Stimulated activated CD4-positive, alpha-beta T cell treated with anti-CD3 and anti-CD28 coated beads, Interleukin-2, amount 100 ng/mL, for 48 hours (primary cell): Measurements from ENCODE around the gene PLXNA3.
A peak's percentile ranks its signal among the peaks of the same experiment; 100 is the strongest.

Source experiments
- DNase-seq, 2 donors: peaks; one replicate each; pipeline ENCODE4 v3.0.0-alpha.2; 2020

The PLXNA3 gene

DNA sequence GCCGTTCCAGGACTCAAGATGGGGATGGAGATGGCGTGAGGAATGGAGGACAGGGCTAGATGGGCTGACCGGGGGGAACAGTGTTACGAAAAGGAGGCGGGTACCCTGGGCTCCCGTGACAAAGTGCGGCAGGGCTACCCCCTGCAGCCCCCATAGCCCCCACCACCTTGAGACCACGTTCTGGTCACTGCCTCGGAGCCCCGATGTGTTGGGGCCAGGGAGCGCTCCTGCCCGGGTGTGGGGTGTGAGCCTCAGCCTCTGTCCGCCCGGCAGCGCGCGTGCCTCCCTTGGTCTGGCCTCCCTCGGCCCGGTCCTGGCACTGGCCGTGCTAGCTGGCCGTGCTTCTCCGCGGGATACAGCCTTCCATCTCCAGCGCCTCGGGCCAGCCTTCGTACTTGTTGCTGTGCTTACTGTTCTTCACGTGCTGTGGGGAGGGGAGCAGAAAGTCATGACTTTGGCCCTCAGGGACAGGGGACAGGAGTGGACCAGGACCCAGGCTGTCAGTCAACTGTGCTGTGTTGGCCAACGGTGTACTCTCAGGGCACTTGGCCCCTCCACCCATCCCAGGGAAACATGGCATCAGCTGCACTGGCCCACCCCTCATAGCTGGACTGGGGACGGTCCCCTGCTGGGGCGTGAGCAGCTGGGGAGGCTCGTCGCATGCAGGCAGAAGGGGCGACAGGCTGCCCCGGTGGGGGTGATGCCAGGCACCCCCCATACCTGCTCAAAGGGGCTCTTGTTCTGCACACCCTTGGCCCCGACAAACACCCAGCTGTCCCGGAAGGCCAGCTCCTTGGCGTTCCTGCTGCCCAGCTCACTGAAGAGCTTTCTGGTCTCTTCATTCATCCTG, 48.6 kb downstream of the PLXNA3 start:
- DNase-seq, result no peak

DNA sequence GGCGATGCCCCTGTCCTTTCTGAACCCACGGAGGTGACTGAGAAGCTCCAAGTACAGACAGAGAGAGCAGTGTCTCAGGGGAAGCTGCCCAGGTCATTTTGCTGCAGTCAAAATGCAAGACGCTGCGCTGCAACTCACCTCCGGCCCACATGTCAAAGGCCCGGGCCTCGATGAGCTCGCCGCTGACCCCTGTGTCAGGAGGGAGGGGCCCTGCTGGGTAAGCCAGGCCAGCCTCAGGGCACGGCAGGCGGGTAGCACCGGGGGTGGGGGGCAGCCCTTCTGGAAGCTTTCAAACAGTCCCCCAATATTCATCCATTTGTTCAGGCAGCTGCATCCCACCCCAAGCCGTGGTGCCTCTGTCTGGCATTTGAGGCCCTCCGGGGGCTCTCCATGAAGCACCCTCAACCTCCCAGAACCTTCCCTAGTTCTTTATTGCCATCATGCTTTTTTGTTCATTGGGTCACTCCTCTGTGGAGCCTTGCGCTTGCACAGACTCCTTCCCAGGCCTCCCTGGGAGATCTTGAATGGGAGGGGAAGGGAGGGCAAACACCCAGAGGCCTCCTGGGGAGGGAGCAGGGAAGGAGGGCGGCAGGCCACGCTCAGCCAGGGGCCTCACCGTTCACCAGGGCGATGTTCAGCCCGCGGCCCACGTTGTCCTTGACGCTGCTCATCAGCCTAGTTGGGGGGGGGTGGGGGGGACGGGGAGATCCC, 49.7 kb downstream of the PLXNA3 start:
- no peak for DNase-seq

DNA sequence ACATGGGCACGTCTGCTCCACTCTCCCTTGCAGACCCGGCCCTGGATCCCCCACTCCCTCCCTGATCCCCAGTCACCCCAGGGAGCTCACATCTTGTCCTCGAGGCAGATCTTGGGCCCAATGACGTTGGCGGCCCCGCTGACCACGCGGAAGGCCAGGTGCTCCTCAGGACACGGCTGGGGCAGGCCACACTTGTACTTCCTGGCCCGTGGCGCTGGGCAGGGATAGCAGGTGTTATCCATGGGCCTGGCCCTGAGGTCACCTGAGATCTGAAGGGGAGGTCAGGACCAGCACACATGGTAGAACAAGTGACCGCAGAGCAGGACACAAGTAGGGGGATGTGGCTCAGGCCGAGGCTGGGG, 50.3 kb downstream of the PLXNA3 start:
- no peak for DNase-seq

DNA sequence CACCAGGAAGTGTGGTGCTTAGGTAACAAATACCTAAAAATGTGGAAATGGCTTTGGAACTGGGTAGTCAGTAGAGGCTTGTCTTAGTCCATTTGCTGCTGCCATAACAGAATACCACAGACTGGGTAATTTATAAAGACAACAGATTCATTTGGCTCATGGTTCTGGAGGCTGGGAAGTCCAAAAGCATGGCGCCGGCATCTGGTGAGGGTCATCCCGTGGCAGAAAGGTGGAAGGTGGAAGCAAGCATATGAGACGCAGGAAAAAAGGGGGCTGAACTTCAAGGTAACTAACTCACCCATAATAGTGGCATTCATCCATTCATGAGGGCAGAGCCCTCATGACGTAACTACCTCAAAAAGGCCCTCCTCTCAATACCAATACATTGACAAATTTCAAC, 51.4 kb downstream of the PLXNA3 start:
- no peak for DNase-seq

DNA sequence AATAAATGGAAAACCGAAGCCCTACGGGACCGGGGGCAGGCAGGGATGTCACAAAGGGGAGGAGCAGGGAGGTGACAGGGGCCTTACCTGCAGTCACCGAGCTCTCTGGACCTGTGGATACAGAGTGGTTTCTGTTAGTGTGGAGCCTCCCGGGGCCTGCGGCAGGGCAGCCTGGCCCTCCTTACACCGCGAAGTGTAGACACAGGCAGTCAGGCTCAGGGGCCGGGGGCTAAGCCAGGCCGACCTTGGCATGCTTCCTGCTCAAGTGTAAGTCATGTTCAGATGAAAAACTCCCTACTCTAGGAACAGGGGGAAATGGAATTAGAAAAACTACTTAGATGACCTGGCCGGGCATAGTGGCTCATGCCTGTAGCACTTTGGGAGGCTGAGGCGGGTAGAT, 53.7 kb downstream of the PLXNA3 start:
- no peak for DNase-seq

DNA sequence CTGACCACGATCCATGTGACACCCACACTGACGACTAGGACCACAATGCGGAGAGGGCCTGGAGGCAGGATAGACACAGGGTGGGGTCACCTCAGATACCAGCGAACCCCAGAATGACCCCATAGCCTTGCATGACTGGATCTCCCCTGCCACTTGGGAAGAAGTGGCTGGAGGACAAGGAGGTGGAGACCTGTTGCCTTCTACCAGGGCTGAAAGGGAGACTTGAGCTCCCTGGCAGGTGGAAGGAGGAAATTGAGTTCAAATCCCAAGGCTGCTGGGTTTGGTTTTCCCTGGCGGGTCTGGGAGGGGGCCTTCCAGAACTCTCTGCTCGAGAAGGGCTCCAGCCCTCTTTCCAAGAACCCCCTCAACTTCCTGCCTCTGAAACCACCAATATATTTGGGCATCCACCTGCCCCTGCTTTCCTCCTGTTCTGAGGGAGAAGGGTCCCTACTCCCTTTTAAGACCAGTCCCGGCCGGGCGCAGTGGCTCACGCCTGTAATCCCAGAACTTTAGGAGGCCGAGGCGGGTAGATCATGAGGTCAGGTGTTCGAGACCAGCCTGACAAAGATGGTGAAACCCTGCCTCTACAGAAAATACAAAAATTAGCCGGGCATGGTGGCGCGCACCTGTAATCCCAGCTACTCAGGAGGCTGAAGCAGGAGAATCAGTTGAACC, 54.9 kb downstream of the PLXNA3 start:
- no peak for DNase-seq

DNA sequence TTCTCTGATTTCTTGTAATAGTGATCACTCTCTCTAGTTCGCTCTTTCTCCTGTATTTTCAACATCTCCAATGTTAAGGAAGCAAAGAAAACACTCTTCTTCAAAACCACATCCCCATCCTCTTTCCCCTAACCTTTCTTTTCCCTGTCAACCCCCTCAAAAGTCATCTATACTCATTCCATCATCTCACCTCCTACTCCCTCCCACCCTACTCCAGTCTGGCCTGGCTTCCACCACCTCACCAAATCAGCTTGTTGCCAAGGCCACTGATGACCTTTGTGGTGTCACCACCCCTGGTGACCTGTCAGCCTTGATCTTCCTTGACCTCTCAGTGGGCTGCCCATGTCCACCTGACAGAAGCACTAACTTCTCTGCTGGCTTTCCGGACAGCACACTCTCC, 55.6 kb downstream of the PLXNA3 start:
- DNase-seq, result no peak

DNA sequence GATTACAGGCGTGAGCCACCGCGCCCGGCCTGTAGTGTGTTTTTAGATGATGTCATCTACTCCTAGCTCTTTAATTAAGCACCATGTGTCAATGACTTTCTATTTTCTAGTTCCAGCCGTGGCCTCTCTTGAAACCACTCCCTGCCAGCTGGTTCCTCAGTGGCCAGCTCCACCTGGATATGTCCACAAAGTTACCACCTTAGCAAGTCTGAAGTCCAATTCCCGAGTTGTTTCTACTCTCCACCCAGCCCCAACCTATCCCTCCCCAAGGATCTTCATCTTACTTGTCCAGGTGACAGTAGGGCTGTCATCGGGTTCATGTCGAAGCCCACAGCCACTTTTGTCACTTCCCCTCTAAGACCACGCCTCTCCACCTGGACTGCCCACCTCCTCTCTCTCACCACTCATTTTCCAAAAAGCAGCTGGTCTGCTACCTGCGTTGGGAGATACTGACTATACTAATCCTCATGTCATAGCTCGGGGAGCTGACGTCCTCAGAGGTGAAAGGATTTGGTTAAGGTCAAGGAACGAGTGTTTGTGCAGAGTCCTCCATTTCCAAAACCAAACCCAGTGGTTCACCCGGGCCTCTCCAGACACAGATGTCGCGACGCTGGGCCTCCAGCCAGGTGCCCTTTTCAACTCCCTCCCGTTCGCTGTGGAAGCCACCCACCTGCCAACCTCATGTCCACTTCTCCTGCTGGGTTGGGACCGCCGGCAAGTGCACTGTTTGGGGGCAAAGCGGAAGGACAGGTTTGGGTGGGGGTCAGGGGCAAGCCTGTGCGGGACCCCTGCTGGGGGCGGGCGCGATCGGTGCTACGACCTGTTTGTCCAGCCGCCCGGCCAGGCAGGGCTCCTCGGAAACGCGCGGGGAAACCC, 57.2 kb downstream of the PLXNA3 start:
- DNase-seq, result no peak

DNA sequence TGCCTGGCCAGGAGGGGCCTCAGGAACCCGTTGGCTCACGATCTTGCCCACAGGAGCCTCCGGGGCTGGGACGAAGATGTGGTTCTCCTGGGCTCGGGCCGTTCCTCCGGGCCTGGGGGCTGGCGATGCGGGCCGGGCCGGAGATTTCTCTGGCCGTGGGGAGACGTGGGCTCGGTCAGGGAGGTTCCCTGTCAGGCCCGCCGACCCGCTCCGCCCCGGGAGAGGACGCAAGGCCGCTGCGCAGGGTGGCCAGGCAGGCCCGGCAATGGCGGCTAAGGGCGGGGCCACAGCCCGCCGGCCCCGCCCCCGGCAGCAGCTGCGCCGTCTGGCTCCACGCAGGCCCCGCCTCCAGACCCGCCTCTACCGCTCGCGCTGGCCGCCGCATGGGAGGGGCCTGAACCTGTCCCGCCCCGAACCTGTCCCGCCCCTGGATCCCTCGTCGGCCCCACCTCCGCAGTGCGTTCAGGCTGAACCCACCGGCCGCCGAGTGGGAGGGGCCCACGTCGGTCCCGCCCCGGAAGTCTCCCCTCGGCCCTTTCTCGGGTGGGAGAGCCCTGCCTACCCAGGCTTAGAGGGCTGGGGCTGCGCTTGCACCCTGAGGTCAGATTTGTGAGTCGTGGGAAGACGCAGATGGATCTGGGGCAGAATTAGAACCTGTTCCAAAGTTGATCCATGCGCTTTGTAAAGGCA, 58.0 kb downstream of the PLXNA3 start, which contains the start of gene FAM3A:
FAM3A (minus strand) TSS at position 267 of the 690 bp plus-strand sequence. CDS start 460 bp downstream, outside the sequence.
- DNase-seq, result peak; percentile 89 to 93

DNA sequence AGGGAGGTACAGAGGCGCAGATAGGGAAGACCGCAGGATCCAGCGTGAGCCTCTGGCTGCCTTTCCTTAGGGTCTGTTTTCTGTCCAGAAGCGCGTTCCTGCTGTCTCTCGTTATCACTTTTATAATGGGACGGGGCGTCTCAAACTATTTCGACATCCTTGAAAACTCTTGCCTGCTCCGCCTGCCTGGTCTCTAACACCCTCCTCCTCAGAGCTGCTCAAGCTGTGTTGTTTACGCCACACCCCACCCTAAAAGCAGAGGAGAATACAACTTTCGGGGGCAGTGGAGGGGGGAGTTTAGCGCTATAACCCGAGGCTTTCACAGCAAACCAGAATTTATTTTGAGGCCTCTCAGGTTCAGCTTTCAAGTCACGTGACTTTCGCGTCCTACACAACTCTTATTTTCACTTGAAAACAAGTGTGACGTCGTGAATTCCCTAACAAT, 58.6 kb downstream of the PLXNA3 start:
- DNase-seq, result no peak

DNA sequence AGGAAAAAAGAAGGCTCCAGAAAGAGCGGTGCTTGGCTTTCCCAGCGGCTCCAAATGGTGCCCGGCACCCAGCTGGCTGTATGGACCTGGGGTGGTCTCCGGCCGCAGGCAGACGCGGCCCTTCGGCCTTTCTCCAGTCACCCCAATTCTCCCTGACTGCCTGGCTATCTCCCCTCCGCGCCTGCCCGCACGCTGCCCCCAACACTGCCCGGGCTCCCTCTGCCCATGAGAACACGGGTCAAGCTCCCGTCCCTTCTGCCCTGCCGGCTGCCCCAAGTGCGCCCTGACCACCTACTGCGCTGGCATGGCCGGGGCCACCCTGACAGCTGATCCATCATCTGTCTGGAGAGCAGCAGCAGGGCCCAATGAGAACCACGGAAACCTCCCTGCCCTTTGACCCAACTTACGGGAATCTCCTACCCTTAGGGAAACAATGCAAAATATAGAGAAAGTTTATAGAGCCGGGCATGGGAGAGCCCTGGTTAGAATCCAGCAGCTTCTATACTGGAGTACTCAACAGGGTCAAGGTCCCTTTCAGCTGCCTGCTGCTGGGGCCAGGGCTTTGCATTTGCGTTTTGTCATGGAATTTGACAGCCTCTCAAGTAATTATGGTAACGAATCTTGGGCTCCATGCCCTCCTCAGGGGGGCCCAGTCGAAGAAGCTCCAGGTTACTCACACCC, 59.2 kb downstream of the PLXNA3 start:
- no peak for DNase-seq

DNA sequence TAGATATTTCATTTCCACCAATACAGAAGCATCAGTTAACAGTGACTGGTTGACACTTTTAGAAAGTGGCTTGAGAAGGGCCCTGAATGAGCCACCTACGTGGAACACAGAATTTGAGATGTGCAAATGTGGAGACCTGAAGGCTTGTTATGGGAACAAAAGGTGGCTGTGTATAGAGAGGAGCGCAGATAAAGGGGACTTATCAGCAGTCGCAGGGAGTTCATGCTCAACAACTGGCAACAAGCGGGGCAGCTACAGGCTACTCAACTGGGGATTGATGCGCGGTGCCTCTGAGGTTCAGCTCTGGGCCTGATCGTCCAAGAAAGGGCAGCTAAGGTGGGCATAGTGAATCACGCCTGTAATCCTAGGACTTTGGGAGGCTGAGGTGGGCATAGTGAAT, 61.3 kb downstream of the PLXNA3 start:
- DNase-seq, result no peak

DNA sequence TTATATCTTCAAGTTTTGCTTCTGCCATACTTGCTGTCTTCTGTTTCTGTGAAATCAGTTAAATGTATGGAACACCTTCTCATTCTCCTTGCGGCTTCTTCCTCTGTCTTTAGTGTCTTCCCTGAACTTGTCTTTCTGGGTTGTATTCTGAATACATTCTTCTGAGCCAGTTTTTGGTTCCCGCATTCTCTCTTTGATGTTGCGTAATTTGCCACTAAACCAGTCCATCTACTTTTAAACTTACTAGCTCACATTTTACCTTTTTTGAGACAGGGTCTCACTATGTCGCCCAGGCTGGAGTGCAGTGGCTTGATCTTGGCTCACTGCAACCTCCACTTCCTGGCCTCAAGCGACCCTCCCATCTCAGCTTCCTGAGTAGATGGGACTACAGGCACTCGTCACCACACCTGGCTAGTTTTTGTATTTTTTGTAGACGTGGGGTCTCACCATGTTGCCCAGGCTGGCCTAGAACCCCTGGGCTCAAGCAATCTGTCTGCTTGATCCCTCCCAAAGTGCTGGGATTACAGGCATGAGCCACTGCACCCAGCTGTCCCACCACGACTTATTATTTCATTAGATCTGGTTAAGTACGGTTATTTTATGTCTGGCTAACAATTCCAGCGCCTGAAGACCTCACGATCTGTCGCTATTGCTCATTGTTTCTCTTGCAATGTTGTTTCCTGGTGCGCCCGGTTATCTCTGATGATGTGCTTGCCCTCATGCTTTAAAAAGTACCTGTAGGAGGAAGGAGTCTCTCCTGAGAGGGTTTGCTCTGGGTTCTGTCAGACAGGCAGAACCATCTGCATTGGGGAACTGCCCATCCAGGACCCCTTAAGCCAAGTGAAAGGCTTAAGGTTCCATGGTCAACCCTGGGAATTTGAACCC, 67.8 kb downstream of the PLXNA3 start:
- no peak for DNase-seq

DNA sequence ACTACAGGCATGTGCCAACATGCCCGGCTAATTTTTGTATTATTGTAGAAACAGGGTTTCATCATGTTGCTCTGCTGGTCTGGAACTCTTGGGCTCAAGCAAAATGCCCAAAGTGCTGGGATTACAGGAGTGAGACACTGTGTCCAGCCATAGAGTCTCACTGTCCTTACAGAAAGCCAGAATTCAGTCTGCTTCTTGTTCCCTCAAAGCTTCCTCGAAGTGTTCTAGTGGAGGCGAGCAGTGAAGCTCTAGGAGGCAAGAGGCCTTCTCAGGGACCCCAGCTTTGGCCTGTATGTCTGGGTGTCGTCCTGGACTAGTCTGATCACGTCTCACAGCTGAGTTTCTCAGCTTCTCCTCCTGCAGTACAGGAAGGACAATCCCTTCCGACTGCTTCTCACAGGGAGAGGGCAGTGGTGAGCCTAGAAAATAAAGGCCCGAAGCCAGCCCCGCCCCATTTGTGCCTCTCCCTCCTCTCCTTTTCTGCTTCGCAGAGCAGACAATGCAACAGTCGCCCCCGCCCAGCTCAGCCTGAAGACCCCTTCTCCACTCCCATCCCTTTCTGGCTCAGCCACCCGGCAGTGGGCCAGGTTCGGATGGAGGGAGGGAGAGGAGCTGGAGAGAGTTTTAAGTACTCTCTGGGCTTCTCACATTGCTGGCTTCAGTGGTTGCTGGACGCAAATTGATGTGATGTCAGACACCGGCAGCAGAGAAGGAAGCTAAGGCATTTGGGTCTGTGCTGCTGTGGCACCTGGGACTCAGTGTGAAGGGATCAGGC, 69.0 kb downstream of the PLXNA3 start:
- DNase-seq, result peak in 1 of 2 donors; percentile 42
